Neural cell (in vitro differentiated cells): ENCODE data around the gene COL4A1.

Experiments used
- CTCF ChIP-seq: fragments of 450-650 bp; IDR thresholded peaks from 2 replicates; pipeline ENCODE4 v1.5.1; 2014; ENCODE audit warnings: antibody characterized with exemption, mild to moderate bottlenecking, moderate library complexity; ENCODE audit not compliant: poor library complexity, severe bottlenecking
- POLR2AphosphoS5 ChIP-seq: IDR thresholded peaks from 2 replicates; pipeline ENCODE4 v1.6.1; 2012

GRCh38 chr13:110217811-110218210, 89.1 kb downstream of the COL4A1 start:
- TF ChIP-seq CTCF = no peak
- TF ChIP-seq POLR2AphosphoS5 = no peak
